PFSK-1 (cell line): Measurements from ENCODE around the gene ZBTB6.

ENCODE experiments used
- POLR2AphosphoS5 ChIP-seq: IDR thresholded peaks from 2 replicates; pipeline ENCODE4 v1.6.1; 2012; ENCODE audit warnings: low read depth, mild to moderate bottlenecking, control low read depth, low read length, moderate library complexity
- SIN3A ChIP-seq: IDR thresholded peaks from 2 replicates; pipeline ENCODE4 v1.6.1; 2012; ENCODE audit warnings: mild to moderate bottlenecking, low read length, moderate library complexity, borderline replicate concordance; ENCODE audit not compliant: insufficient read depth
- TAF1 ChIP-seq: IDR thresholded peaks from 2 replicates; pipeline ENCODE4 v1.6.1; 2012; ENCODE audit warnings: low read length, control low read depth, borderline replicate concordance; ENCODE audit not compliant: insufficient read depth
- TF ChIP-seq, protein P1 (sequence below), 2 experiments: IDR thresholded peaks; 2 replicates each; pipeline versions ENCODE4 v1.6.1 to v1.8.0; 2011 to 2012; ENCODE audit warnings: low read depth in 2 of 2, low read length in 2 of 2, control low read depth in 1 of 2, inconsistent platforms in 1 of 2, mild to moderate bottlenecking in 1 of 2, moderate library complexity in 1 of 2; ENCODE audit not compliant: insufficient read depth in 1 of 2

DNA sequence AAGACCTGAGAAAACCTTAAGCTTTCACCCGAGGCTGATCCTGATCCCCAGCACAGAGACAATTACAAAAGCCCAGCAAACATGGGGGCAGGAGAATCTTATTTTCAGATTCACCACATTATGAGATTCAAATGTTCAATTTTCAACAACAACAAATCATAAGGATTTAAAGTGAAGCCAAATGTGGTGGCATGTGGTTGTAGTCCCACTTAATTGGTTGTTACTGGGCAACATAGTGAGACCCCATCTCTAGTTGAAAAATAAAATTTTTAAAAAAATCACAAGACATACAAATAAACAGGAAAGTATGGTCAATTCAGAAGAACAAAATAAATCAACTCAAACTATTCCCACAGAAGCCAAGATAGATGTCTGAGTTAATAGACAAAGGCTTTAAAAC is 23.8 kb upstream of the ZBTB6 start:
- TF ChIP-seq, protein P1, sequence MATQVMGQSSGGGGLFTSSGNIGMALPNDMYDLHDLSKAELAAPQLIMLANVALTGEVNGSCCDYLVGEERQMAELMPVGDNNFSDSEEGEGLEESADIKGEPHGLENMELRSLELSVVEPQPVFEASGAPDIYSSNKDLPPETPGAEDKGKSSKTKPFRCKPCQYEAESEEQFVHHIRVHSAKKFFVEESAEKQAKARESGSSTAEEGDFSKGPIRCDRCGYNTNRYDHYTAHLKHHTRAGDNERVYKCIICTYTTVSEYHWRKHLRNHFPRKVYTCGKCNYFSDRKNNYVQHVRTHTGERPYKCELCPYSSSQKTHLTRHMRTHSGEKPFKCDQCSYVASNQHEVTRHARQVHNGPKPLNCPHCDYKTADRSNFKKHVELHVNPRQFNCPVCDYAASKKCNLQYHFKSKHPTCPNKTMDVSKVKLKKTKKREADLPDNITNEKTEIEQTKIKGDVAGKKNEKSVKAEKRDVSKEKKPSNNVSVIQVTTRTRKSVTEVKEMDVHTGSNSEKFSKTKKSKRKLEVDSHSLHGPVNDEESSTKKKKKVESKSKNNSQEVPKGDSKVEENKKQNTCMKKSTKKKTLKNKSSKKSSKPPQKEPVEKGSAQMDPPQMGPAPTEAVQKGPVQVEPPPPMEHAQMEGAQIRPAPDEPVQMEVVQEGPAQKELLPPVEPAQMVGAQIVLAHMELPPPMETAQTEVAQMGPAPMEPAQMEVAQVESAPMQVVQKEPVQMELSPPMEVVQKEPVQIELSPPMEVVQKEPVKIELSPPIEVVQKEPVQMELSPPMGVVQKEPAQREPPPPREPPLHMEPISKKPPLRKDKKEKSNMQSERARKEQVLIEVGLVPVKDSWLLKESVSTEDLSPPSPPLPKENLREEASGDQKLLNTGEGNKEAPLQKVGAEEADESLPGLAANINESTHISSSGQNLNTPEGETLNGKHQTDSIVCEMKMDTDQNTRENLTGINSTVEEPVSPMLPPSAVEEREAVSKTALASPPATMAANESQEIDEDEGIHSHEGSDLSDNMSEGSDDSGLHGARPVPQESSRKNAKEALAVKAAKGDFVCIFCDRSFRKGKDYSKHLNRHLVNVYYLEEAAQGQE (IDR thresholded peaks at IDR 0.05; ENCODE audit: insufficient read depth in 1 of 2, low read depth in 2 of 2, low read length in 2 of 2) = no peak
- TF ChIP-seq TAF1 (no peak), POLR2AphosphoS5 (no peak), SIN3A (no peak)
